ENCODE measurements around the gene CPN2.

CPN2 gene

DNA sequence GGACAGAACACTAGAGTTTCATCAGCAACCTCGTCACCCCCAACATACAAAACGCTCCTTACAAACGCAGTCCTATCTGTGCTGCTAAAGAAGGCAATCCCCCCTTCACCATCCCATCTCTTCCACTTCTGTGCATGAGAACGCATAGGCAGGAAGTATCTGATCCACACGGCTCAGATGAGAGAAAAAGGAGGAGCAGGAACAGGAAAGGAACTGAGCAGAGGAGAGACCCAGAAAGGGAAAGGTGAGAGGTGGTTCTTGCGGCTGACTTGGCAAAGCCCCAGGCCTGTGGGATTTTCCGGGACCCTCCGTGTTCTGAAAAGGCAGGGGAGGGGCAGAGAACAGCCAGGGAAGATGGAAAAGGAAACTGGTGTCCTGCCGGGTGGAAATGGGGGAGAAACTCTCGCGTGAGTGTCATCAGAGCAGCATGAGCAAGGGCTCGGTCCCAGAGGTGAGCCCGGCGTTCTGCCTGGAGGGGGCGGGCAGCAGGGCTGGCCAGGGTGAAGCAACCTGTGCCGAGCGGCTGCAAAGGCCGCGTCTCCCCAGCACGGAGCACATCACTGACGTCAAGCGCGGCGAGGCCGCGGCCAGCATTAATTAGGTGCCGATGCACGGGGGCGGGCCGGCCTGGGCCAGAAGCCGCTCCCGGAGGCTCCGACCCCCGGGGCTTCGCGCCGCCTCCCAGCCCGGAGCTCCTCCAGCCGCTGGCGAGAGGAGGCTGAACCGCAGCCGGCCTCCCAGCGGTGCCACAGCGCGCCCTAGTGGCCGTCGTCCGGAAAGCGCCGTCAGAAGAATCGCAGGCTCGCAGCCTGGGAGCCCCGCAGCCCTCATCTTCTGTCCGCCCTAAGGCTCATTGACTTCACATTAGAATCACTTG lies 35.8 kb downstream of the CPN2 start:
- peak; percentile 51 to 79 for DNase-seq (ENCODE audit: extremely low read depth in 1 of 2, low read depth in 1 of 2)

- no peak for DNase-seq (ENCODE audit: extremely low read depth in 1 of 2, low read depth in 1 of 2)
Measured at GRCh38 chr3:194314388-194315068, 36.6 kb downstream of the CPN2 start.

DNA sequence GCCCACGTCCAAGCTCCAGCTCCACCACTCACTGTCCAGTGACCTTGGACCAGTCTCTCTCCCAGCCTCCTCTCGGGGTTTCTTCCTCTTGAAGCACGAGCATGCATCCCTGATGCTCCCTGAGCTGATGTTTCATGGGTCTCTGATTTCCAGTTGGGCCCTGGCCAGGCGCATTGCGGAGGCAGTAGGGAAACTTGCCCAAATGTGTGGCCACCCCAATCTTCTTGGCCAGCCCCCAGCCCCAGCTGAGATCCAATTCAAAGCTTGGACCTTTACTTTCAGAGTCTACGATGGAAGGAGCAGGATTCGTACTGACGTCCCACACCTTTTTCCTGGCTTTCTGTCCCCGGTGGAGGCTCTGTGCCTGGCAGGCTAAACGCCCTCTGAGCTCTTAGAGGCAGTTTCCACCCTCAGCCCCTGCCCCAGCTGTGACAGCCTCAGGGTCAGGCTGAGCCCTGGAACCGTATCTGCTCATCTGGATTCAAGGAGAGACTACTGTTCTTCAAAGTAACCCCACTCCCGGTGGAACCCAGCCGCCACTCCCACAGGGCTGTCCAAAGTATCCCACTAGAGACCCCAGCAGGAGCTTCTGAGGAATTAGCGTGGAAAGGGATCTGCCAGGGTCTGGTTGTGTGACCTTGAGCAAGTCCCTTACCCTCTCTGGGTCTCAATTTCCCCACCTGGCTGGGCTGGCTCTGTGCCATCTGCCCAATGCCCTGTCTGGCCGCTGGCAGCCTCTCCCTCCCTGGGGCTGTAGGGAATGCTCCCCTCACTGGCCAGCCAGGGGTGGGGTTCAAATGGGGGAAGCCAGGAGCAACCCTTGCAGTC lies 37.4 kb downstream of the CPN2 start:
- DNase-seq (ENCODE audit: extremely low read depth in 1 of 2, low read depth in 1 of 2), result no peak

GRCh38 chr3:194312743-194313281 lies 38.3 kb downstream of the CPN2 start:
- DNase-seq (ENCODE audit: extremely low read depth in 1 of 2, low read depth in 1 of 2), result no peak

GRCh38 chr3:194312186-194312742 lies 38.9 kb downstream of the CPN2 start:
- no peak for DNase-seq (ENCODE audit: extremely low read depth in 1 of 2, low read depth in 1 of 2)

GRCh38 chr3:194311000-194311399 lies 40.1 kb downstream of the CPN2 start:
- no peak for DNase-seq (ENCODE audit: extremely low read depth in 1 of 2, low read depth in 1 of 2)

GRCh38 chr3:194310060-194310835 lies 40.9 kb downstream of the CPN2 start:
- DNase-seq (ENCODE audit: extremely low read depth in 1 of 2, low read depth in 1 of 2), result no peak

DNA sequence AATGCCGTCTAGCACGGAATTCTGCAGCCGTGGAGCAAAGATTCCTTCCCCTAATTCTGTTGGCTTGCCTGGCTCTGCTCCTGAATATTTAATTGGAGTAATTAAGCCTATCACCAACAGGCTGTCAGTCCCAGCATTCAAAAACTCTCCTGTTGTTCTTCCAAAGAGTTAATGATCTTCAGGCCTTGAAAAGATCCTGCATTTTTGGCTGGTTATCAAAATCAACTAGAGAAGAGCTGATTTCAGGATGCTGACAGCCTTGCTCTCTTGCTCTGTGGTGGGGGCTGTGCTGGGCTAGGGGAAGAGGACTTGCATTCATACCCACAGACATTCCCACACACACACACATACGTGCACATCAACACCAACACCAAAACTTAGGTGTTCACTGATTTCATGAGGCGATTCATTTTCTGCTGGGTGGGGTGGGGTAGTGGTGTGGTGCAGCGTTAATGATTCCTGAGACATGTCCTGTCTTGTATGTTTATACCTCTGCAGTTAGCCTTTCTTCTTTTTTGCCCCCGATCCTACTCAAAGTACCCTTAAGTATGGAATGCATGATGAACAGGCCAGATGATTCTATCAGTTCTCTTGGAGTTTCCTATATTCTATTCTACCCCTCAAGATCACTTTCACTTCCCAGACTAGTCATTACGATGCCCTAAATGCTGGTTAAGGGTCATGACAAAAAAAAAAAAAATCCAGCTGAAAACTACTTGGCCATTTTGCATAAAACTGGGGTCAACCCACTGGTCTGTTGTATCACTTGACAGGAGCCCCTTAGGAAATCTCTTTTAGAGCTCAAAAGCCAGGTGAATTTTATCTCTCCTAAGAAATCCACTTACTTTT lies 42.3 kb downstream of the CPN2 start:
- DNase-seq (ENCODE audit: extremely low read depth in 1 of 2, low read depth in 1 of 2), result no peak

- no peak for DNase-seq (ENCODE audit: extremely low read depth in 1 of 2, low read depth in 1 of 2)
Measured at GRCh38 chr3:194307849-194308248, 43.3 kb downstream of the CPN2 start.

GRCh38 chr3:194306771-194307640 lies 44.1 kb downstream of the CPN2 start:
- no peak for DNase-seq (ENCODE audit: extremely low read depth in 1 of 2, low read depth in 1 of 2)

- DNase-seq (ENCODE audit: extremely low read depth in 1 of 2, low read depth in 1 of 2), result peak in 1 of 2 donors; percentile 18
Measured at GRCh38 chr3:194306109-194306686, 44.9 kb downstream of the CPN2 start.

GRCh38 chr3:194305356-194306108 lies 45.6 kb downstream of the CPN2 start:
- no peak for DNase-seq (ENCODE audit: extremely low read depth in 1 of 2, low read depth in 1 of 2)

GRCh38 chr3:194304186-194304917 lies 46.8 kb downstream of the CPN2 start:
- no peak for DNase-seq (ENCODE audit: extremely low read depth in 1 of 2, low read depth in 1 of 2)

- no peak for DNase-seq (ENCODE audit: extremely low read depth in 1 of 2, low read depth in 1 of 2)
Measured at GRCh38 chr3:194303749-194304148, 47.4 kb downstream of the CPN2 start.

GRCh38 chr3:194301730-194302129 lies 49.4 kb downstream of the CPN2 start:
- DNase-seq (ENCODE audit: extremely low read depth in 1 of 2, low read depth in 1 of 2), result no peak

DNA sequence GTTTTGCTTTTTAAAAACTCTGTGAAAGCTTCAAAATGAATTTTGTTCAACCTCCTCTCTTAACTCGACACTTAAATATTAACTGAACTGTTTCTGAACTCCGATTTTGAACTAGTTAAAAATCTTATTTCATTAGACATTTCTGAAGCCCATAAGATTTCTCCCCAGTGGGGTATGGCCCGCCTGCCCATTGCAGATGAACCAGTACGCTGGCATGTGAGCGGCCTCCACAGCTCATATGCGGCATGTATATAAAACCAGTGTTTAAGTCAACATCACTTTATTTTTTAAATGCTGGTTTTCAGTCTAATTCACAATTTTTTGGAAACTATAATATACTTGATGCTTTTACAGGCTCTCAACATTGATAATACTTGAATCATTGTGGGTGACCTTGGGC lies 50.2 kb downstream of the CPN2 start:
- no peak for DNase-seq (ENCODE audit: extremely low read depth in 1 of 2, low read depth in 1 of 2)
